ENCODE measurements around the gene MAGI2.

The MAGI2 gene

GRCh38 chr7:78718212-78718611 lies 735.3 kb downstream of the MAGI2 start:
- DNase-seq (ENCODE audit: low spot score): no peak

- no peak for DNase-seq (ENCODE audit: low spot score)
Observed at GRCh38 chr7:78716876-78717275, 736.6 kb downstream of the MAGI2 start.

- peak; percentile 35 for DNase-seq (ENCODE audit: low spot score)
Observed at GRCh38 chr7:78714356-78714755, 739.1 kb downstream of the MAGI2 start.

- DNase-seq (ENCODE audit: low spot score): peak; percentile 10
Observed at GRCh38 chr7:78712111-78712510, 741.4 kb downstream of the MAGI2 start.

GRCh38 chr7:78709658-78710057 lies 743.8 kb downstream of the MAGI2 start:
- no peak for DNase-seq (ENCODE audit: low spot score)

GRCh38 chr7:78704504-78704903 lies 749.0 kb downstream of the MAGI2 start:
- DNase-seq (ENCODE audit: low spot score): no peak

GRCh38 chr7:78703391-78703790 lies 750.1 kb downstream of the MAGI2 start:
- no peak for DNase-seq (ENCODE audit: low spot score)

GRCh38 chr7:78702770-78703169 lies 750.7 kb downstream of the MAGI2 start:
- DNase-seq (ENCODE audit: low spot score): no peak

GRCh38 chr7:78695826-78696225 lies 757.6 kb downstream of the MAGI2 start:
- DNase-seq (ENCODE audit: low spot score): no peak

GRCh38 chr7:78691584-78691983 lies 761.9 kb downstream of the MAGI2 start:
- no peak for DNase-seq (ENCODE audit: low spot score)

- DNase-seq (ENCODE audit: low spot score): no peak
Observed at GRCh38 chr7:78690174-78690573, 763.3 kb downstream of the MAGI2 start.

- no peak for DNase-seq (ENCODE audit: low spot score)
Observed at GRCh38 chr7:78688376-78688775, 765.1 kb downstream of the MAGI2 start.

GRCh38 chr7:78686189-78686588 lies 767.3 kb downstream of the MAGI2 start:
- no peak for DNase-seq (ENCODE audit: low spot score)

- DNase-seq (ENCODE audit: low spot score): no peak
Observed at GRCh38 chr7:78684201-78684600, 769.3 kb downstream of the MAGI2 start.

- DNase-seq (ENCODE audit: low spot score): no peak
Observed at GRCh38 chr7:78683566-78683965, 769.9 kb downstream of the MAGI2 start.

- no peak for DNase-seq (ENCODE audit: low spot score)
Observed at GRCh38 chr7:78679112-78679876, 774.2 kb downstream of the MAGI2 start.

- no peak for DNase-seq (ENCODE audit: low spot score)
Observed at GRCh38 chr7:78677391-78677790, 776.1 kb downstream of the MAGI2 start.

GRCh38 chr7:78675511-78675910 lies 778.0 kb downstream of the MAGI2 start:
- DNase-seq (ENCODE audit: low spot score): no peak

GRCh38 chr7:78673272-78673671 lies 780.2 kb downstream of the MAGI2 start:
- no peak for DNase-seq (ENCODE audit: low spot score)

GRCh38 chr7:78662939-78663338 lies 790.5 kb downstream of the MAGI2 start:
- no peak for DNase-seq (ENCODE audit: low spot score)

GRCh38 chr7:78649976-78650375 lies 803.5 kb downstream of the MAGI2 start:
- no peak for DNase-seq (ENCODE audit: low spot score)

GRCh38 chr7:78649236-78649635 lies 804.2 kb downstream of the MAGI2 start:
- DNase-seq (ENCODE audit: low spot score): no peak

- peak; percentile 29 for DNase-seq (ENCODE audit: low spot score)
Observed at GRCh38 chr7:78642751-78643150, 810.7 kb downstream of the MAGI2 start.

- no peak for DNase-seq (ENCODE audit: low spot score)
Observed at GRCh38 chr7:78638364-78638763, 815.1 kb downstream of the MAGI2 start.

Data from Ammon's horn (tissue), 1 donor.